GM04504 (cell line): ENCODE results near the gene CNPY1.

Experiments
- DNase-seq: peaks from one replicate; pipeline ENCODE4 v3.0.0-alpha.2; 2012; ENCODE audit warnings: low read depth

Gene CNPY1

GRCh38 chr7:155466814-155467733, 79.3 kb downstream of the CNPY1 start:
- DNase-seq, result no peak

- no peak for DNase-seq
Measured at GRCh38 chr7:155466142-155466813, 80.1 kb downstream of the CNPY1 start.

GRCh38 chr7:155465761-155466141, 80.6 kb downstream of the CNPY1 start:
- no peak for DNase-seq

GRCh38 chr7:155464948-155465739, 81.2 kb downstream of the CNPY1 start:
- no peak for DNase-seq

GRCh38 chr7:155464183-155464582, 82.2 kb downstream of the CNPY1 start:
- no peak for DNase-seq

- no peak for DNase-seq
Measured at GRCh38 chr7:155463114-155463811, 83.1 kb downstream of the CNPY1 start.

GRCh38 chr7:155462163-155462735, 84.1 kb downstream of the CNPY1 start:
- no peak for DNase-seq

GRCh38 chr7:155461631-155462030, 84.7 kb downstream of the CNPY1 start:
- DNase-seq, result no peak

- DNase-seq, result no peak
Measured at GRCh38 chr7:155460926-155461613, 85.3 kb downstream of the CNPY1 start.

GRCh38 chr7:155459700-155460461, 86.5 kb downstream of the CNPY1 start:
- DNase-seq, result no peak

- DNase-seq, result no peak
Measured at GRCh38 chr7:155458878-155459699, 87.3 kb downstream of the CNPY1 start.

- no peak for DNase-seq
Measured at GRCh38 chr7:155458111-155458877, 88.1 kb downstream of the CNPY1 start, which contains the start of gene EN2. Gene EN2, plus strand, starts transcription at chr7:155458129. Its CDS starts 249 bp downstream, at chr7:155458378.

GRCh38 chr7:155457544-155458110, 88.7 kb downstream of the CNPY1 start:
- DNase-seq, result no peak

GRCh38 chr7:155456738-155457543, 89.4 kb downstream of the CNPY1 start:
- peak; percentile 3 for DNase-seq

GRCh38 chr7:155455776-155456737, 90.3 kb downstream of the CNPY1 start:
- no peak for DNase-seq

- DNase-seq, result no peak
Measured at GRCh38 chr7:155455132-155455693, 91.1 kb downstream of the CNPY1 start.
